ENCODE data around the gene SPATA20.

The SPATA20 gene

DNA sequence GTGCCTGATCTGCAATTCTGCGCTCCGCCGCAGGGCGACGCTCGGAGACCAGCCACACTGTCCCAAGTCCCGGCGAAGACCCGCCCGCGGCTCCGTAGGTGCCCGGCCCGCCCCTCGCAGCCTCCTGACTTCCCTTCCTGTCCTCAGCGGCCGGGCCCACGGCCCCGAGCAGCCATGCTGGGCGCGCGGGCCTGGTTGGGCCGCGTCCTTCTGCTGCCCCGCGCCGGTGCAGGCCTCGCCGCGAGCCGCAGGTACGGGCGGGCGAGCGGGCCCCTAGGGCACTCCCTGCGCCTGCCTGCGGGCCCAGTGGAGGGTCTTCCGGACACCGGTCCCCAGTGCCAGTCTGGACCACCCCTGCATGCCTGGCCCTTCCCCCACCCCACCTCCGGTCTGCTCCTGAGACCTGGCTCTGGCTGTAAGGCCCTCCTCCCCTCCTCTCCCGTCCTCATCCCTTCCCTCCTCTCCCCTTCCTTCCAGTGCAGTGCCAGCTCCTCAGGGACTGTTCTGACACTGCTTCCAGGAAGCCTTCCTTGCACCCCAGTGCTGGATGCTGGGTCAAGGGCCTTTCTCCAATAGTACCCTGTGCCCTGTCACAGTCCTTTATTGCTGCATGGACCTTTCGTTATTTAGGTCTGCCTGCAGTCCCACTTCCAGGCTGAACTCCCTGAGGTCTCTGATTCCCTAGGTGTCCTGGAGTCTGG is at the start of gene SPATA20:
SPATA20 (plus strand) TSS at position 140 of the 701 bp plus-strand sequence; CDS start at position 175, 35 bp downstream.
- Histone ChIP-seq H3K4me2 (ENCODE audit: low read length) (peak within 1 kb of the TSS; percentile 93), H3K9me3 (ENCODE audit: insufficient read depth, low read length) (no peaks in the 10 kb centered on the region), H3K4me3 (ENCODE audit: low read length) (peak within 1 kb of the TSS; percentile 89), H3K27me3 (ENCODE audit: low read depth, low read length) (peaks cover 15% of the 10 kb centered on the region; the same call in 1 of the 2 replicates), H3K27ac (ENCODE audit: low read length) (no peak within 1 kb of the TSS), H3K9ac (ENCODE audit: low read length) (peak within 1 kb of the TSS; percentile 82), H4K20me1 (ENCODE audit: insufficient read depth, low read length) (no peaks in the 10 kb centered on the region), H3K79me2 (ENCODE audit: low read length) (no peaks in the 10 kb centered on the region), H2AFZ (ENCODE audit: low read depth, low read length) (peak within 1 kb of the TSS; percentile 74; the same call in 1 of the 2 replicates), H3K4me1 (ENCODE audit: low read length) (peaks cover 21% of the 10 kb centered on the region), H3K36me3 (replicated peaks; ENCODE audit: low read depth, low read length) (no peaks in the 10 kb centered on the region)
- no peak for TF ChIP-seq EZH2phosphoT487 (IDR thresholded peaks at IDR 0.05; ENCODE audit: low read depth)
- TF ChIP-seq, protein P1, sequence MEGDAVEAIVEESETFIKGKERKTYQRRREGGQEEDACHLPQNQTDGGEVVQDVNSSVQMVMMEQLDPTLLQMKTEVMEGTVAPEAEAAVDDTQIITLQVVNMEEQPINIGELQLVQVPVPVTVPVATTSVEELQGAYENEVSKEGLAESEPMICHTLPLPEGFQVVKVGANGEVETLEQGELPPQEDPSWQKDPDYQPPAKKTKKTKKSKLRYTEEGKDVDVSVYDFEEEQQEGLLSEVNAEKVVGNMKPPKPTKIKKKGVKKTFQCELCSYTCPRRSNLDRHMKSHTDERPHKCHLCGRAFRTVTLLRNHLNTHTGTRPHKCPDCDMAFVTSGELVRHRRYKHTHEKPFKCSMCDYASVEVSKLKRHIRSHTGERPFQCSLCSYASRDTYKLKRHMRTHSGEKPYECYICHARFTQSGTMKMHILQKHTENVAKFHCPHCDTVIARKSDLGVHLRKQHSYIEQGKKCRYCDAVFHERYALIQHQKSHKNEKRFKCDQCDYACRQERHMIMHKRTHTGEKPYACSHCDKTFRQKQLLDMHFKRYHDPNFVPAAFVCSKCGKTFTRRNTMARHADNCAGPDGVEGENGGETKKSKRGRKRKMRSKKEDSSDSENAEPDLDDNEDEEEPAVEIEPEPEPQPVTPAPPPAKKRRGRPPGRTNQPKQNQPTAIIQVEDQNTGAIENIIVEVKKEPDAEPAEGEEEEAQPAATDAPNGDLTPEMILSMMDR (IDR thresholded peaks at IDR 0.05; ENCODE audit: low read depth, low read length), result peak; percentile 91

DNA sequence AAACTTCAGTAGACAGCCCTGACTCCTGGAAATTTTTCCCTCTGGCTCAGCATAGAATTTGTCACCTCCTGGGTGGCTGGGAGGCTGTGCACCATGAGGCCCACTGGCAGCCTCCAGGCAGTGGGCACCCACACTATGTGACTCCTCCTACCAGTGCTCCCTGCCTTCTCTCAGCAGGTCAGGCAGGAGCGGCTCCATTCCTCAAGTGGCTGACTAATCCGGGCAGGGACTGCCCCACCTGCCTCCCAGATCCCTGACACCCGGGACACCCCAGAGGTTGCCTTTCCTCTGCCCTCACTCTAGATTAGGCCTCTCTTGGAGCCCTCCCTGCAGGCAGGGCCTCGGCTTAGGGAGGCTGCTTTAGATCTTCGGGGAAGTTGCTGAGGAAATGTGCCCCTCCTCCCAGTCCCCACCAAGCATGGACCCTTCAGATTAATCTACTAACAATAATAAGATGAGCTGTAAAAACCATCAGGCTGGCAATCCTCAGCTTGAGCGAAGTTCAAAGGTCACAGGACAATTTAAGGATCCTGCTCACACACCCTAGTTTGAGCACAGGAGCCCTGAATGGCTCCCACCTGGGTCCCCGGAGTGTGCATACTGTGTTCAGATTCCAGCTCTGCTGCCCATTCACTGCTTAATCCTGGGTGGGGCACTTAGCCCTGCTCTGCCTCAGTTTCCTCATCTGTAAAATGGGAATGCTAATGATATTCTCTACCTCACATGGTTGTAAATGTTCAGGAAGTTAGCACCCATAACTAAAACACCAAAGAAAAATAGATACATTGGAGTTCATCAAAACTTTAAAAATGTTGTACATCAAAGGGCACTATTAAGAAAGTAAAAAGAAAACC is 48.7 kb upstream of the SPATA20 start:
- H3K27me3 ChIP-seq (ENCODE audit: low read depth, low read length), result 0 out of 2 replicates have a peak, but pooled peaks cover under 1% of the 10 kb centered on the region
- H3K4me3 ChIP-seq (ENCODE audit: low read length), result no peak overlapping the region
- no peaks in the 10 kb centered on the region for H4K20me1 ChIP-seq (ENCODE audit: insufficient read depth, low read length)
- TF ChIP-seq EZH2phosphoT487 (IDR thresholded peaks at IDR 0.05; ENCODE audit: low read depth), result no peak
- TF ChIP-seq, protein P1 (IDR thresholded peaks at IDR 0.05; ENCODE audit: low read depth, low read length), result no peak
- no peak overlapping the region for H3K27ac ChIP-seq (ENCODE audit: low read length)
- no peaks in the 10 kb centered on the region for H3K79me2 ChIP-seq (ENCODE audit: low read length)
- H3K4me2 ChIP-seq (ENCODE audit: low read length), result no peak overlapping the region
- H2AFZ ChIP-seq (ENCODE audit: low read depth, low read length), result no peak overlapping the region
- H3K36me3 ChIP-seq (replicated peaks; ENCODE audit: low read depth, low read length), result no peaks in the 10 kb centered on the region
- H3K9ac ChIP-seq (ENCODE audit: low read length), result no peak overlapping the region
- H3K4me1 ChIP-seq (ENCODE audit: low read length), result no peaks in the 10 kb centered on the region
- no peaks in the 10 kb centered on the region for H3K9me3 ChIP-seq (ENCODE audit: insufficient read depth, low read length)

DNA sequence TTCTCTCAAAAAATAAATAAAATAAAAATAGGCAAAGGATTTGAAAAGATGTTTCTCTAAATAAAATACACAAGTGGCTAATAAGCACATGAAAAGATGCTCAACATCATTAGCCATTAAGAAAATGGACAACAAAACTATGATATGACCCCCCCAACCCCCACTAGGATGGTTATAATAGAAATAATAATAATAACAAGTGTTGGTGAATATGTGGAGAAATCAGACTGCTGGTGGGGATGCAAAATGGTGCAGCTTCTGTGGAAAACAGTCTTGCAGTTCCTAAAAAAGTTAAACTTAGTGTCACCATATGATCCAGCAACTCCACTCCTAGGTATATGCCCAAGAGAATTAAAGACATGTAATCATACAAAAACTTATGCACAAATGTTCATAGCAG is 47.7 kb upstream of the SPATA20 start:
- no peak overlapping the region for H3K4me3 ChIP-seq (ENCODE audit: low read length)
- TF ChIP-seq, protein P1 (IDR thresholded peaks at IDR 0.05; ENCODE audit: low read depth, low read length), result no peak
- no peak for TF ChIP-seq EZH2phosphoT487 (IDR thresholded peaks at IDR 0.05; ENCODE audit: low read depth)
- no peak overlapping the region for H2AFZ ChIP-seq (ENCODE audit: low read depth, low read length)
- H3K9ac ChIP-seq (ENCODE audit: low read length), result no peak overlapping the region
- no peaks in the 10 kb centered on the region for H3K9me3 ChIP-seq (ENCODE audit: insufficient read depth, low read length)
- no peaks in the 10 kb centered on the region for H4K20me1 ChIP-seq (ENCODE audit: insufficient read depth, low read length)
- no peaks in the 10 kb centered on the region for H3K4me1 ChIP-seq (ENCODE audit: low read length)
- 0 out of 2 replicates have a peak, but pooled peaks cover 3% of the 10 kb centered on the region for H3K27me3 ChIP-seq (ENCODE audit: low read depth, low read length)
- H3K36me3 ChIP-seq (replicated peaks; ENCODE audit: low read depth, low read length), result no peaks in the 10 kb centered on the region
- H3K4me2 ChIP-seq (ENCODE audit: low read length), result no peak overlapping the region
- H3K27ac ChIP-seq (ENCODE audit: low read length), result no peak overlapping the region
- no peaks in the 10 kb centered on the region for H3K79me2 ChIP-seq (ENCODE audit: low read length)

DNA sequence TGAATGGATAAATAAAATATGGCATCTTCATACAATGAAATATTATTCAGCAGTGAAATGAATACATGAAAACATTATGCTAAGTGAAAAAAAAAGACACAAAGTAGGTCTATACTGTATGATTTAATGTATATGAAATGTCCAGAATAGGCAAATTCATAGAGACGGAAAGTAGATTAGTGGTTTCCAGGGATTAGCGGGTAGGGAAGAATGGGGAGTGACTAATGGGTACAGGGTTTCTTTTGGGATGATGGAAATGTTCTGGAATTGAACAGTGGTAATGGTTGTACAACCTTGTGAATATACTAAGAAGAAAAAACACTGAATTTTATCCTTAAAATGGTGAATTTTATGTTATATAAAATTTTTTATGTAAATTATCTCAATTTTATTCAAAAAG is 47.3 kb upstream of the SPATA20 start:
- TF ChIP-seq, protein P1 (IDR thresholded peaks at IDR 0.05; ENCODE audit: low read depth, low read length), result no peak
- TF ChIP-seq EZH2phosphoT487 (IDR thresholded peaks at IDR 0.05; ENCODE audit: low read depth), result no peak
- Histone ChIP-seq H3K27ac (ENCODE audit: low read length) (no peak overlapping the region), H3K4me3 (ENCODE audit: low read length) (no peak overlapping the region), H3K4me2 (ENCODE audit: low read length) (no peak overlapping the region), H2AFZ (ENCODE audit: low read depth, low read length) (no peak overlapping the region), H3K9ac (ENCODE audit: low read length) (no peak overlapping the region), H3K27me3 (ENCODE audit: low read depth, low read length) (0 out of 2 replicates have a peak, but pooled peaks cover 3% of the 10 kb centered on the region), H3K9me3 (ENCODE audit: insufficient read depth, low read length) (no peaks in the 10 kb centered on the region), H3K4me1 (ENCODE audit: low read length) (no peaks in the 10 kb centered on the region), H3K36me3 (replicated peaks; ENCODE audit: low read depth, low read length) (no peaks in the 10 kb centered on the region), H4K20me1 (ENCODE audit: insufficient read depth, low read length) (no peaks in the 10 kb centered on the region), H3K79me2 (ENCODE audit: low read length) (no peaks in the 10 kb centered on the region)

All from OCI-LY3 (cell line).